ENCODE data around the gene AKAP7.

The AKAP7 gene

DNA sequence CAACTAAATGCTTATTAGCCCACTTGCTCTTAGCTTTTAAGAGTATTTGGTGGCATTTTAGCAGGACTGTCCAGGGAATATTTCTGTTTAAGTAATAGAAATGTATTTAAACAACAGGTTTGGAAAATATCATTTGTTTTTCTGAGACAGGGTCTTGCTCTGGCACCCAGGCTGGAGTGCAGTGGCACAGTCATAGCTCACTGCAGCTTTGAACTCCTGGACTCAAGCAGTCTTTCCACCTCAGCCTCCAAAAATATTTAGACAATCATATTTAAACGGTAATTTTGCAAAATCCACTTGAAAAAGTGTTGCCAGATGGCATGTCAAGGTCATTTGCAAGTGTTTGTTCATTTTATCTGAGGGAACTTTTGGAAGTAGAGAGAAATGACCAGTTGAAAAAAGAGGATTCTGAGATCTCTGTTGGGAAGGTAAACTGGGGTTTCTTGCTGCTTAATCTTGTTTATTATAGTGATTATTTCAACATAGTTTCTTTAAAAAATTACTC, 25.0 kb downstream of the AKAP7 start (continued):
- no peak for TF ChIP-seq ZNF423 (tag by site-specific recombination; IDR thresholded peaks at IDR 0.05)
- TF ChIP-seq ZNF624 (tag by site-specific recombination; IDR thresholded peaks at IDR 0.05): no peak
- TF ChIP-seq, protein P1, sequence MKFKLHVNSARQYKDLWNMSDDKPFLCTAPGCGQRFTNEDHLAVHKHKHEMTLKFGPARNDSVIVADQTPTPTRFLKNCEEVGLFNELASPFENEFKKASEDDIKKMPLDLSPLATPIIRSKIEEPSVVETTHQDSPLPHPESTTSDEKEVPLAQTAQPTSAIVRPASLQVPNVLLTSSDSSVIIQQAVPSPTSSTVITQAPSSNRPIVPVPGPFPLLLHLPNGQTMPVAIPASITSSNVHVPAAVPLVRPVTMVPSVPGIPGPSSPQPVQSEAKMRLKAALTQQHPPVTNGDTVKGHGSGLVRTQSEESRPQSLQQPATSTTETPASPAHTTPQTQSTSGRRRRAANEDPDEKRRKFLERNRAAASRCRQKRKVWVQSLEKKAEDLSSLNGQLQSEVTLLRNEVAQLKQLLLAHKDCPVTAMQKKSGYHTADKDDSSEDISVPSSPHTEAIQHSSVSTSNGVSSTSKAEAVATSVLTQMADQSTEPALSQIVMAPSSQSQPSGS (tag by site-specific recombination; IDR thresholded peaks at IDR 0.05; ENCODE audit: low read depth): no peak
- no peak for TF ChIP-seq TRIM28 (IDR thresholded peaks at IDR 0.05; ENCODE audit: borderline replicate concordance, low read length)
- TF ChIP-seq, protein P2, sequence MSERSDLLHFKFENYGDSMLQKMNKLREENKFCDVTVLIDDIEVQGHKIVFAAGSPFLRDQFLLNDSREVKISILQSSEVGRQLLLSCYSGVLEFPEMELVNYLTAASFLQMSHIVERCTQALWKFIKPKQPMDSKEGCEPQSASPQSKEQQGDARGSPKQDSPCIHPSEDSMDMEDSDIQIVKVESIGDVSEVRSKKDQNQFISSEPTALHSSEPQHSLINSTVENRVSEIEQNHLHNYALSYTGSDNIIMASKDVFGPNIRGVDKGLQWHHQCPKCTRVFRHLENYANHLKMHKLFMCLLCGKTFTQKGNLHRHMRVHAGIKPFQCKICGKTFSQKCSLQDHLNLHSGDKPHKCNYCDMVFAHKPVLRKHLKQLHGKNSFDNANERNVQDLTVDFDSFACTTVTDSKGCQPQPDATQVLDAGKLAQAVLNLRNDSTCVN (tag by site-specific recombination; optimal IDR thresholded peaks at IDR 0.05): no peak
- no peak for TF ChIP-seq HOXC10 (CRISPR knock-in tag; IDR thresholded peaks at IDR 0.05)
- no peak for TF ChIP-seq ZNF529 (tag by site-specific recombination; IDR thresholded peaks at IDR 0.05; ENCODE audit: insufficient replicate concordance)
- TF ChIP-seq FEZF1 (tag by site-specific recombination; IDR thresholded peaks at IDR 0.05): no peak
- no peak for TF ChIP-seq KLF7 (tag by site-specific recombination; IDR thresholded peaks at IDR 0.05; ENCODE audit: borderline replicate concordance)
- no peak for TF ChIP-seq ZFP41 (tag by site-specific recombination; IDR thresholded peaks at IDR 0.05; ENCODE audit: borderline replicate concordance)
- TF ChIP-seq, protein P3, sequence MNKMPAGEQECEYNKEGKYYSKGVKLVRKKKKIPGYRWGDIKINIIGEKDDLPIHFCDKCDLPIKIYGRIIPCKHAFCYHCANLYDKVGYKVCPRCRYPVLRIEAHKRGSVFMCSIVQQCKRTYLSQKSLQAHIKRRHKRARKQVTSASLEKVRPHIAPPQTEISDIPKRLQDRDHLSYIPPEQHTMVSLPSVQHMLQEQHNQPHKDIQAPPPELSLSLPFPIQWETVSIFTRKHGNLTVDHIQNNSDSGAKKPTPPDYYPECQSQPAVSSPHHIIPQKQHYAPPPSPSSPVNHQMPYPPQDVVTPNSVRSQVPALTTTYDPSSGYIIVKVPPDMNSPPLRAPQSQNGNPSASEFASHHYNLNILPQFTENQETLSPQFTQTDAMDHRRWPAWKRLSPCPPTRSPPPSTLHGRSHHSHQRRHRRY (tag by site-specific recombination; IDR thresholded peaks at IDR 0.05): no peak
- no peak for TF ChIP-seq ZNF571 (tag by site-specific recombination; IDR thresholded peaks at IDR 0.05)
- TF ChIP-seq ZNF544 (tag by site-specific recombination; IDR thresholded peaks at IDR 0.05): no peak

DNA sequence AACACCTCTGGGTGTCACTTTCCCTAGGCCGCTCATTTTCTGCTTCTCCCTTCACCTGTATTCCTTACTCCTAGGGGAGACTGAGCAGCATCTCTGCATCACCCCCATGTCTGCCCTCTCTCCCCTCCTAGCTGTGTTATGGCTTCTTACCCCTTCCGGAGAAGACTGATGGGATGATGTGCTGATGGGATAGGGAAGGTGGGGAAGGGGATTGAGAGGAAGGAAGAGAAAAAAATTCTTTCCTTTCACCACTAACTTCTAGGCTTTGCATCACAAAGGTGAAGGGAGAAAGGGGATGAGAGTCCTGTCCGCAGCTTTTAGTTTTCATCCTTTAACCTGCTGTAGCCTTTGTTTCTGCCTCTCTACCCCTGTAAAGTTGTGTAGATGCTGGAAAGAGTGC, 26.7 kb downstream of the AKAP7 start:
- no peak overlapping the region for H3K27ac ChIP-seq (ENCODE audit: extremely low read depth, low read depth, low read length)
- H3K4me3 ChIP-seq (ENCODE audit: low read depth, low read length): no peak overlapping the region
- ChIA-PET CTCF (interaction anchor here (0.6 to 1.2 kb wide), 3 partner anchors 16 to 277 kb away, joined by 3 to 8 read pairs (median 4); no protein-coding TSS in a partner anchor), POLR2A (no interaction called here)
- H3K9me3 ChIP-seq (ENCODE audit: control insufficient read depth, insufficient read depth, low read depth, low read length): no peaks in the 10 kb centered on the region
- peaks cover 6% of the 10 kb centered on the region for H3K4me1 ChIP-seq (ENCODE audit: control insufficient read depth, insufficient read depth, low read length)
- H3K36me3 ChIP-seq (ENCODE audit: control insufficient read depth in 2 of 2, insufficient read depth in 1 of 2, low read length in 2 of 2): peaks cover 0 to 4% of the 10 kb centered on the region in 2 experiments; a peak in 1 of 3 replicates
- TF ChIP-seq, protein P4, sequence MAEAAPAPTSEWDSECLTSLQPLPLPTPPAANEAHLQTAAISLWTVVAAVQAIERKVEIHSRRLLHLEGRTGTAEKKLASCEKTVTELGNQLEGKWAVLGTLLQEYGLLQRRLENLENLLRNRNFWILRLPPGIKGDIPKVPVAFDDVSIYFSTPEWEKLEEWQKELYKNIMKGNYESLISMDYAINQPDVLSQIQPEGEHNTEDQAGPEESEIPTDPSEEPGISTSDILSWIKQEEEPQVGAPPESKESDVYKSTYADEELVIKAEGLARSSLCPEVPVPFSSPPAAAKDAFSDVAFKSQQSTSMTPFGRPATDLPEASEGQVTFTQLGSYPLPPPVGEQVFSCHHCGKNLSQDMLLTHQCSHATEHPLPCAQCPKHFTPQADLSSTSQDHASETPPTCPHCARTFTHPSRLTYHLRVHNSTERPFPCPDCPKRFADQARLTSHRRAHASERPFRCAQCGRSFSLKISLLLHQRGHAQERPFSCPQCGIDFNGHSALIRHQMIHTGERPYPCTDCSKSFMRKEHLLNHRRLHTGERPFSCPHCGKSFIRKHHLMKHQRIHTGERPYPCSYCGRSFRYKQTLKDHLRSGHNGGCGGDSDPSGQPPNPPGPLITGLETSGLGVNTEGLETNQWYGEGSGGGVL (tag by site-specific recombination; IDR thresholded peaks at IDR 0.05): no peak
- TF ChIP-seq, protein P5, sequence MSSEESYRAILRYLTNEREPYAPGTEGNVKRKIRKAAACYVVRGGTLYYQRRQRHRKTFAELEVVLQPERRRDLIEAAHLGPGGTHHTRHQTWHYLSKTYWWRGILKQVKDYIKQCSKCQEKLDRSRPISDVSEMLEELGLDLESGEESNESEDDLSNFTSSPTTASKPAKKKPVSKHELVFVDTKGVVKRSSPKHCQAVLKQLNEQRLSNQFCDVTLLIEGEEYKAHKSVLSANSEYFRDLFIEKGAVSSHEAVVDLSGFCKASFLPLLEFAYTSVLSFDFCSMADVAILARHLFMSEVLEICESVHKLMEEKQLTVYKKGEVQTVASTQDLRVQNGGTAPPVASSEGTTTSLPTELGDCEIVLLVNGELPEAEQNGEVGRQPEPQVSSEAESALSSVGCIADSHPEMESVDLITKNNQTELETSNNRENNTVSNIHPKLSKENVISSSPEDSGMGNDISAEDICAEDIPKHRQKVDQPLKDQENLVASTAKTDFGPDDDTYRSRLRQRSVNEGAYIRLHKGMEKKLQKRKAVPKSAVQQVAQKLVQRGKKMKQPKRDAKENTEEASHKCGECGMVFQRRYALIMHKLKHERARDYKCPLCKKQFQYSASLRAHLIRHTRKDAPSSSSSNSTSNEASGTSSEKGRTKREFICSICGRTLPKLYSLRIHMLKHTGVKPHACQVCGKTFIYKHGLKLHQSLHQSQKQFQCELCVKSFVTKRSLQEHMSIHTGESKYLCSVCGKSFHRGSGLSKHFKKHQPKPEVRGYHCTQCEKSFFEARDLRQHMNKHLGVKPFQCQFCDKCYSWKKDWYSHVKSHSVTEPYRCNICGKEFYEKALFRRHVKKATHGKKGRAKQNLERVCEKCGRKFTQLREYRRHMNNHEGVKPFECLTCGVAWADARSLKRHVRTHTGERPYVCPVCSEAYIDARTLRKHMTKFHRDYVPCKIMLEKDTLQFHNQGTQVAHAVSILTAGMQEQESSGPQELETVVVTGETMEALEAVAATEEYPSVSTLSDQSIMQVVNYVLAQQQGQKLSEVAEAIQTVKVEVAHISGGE (tag by site-specific recombination; conservative IDR thresholded peaks at IDR 0.05; ENCODE audit: low read depth): no peak
- TF ChIP-seq IKZF3 (tag by site-specific recombination; IDR thresholded peaks at IDR 0.05) (no peak), ZBTB17 (tag by site-specific recombination; IDR thresholded peaks at IDR 0.05) (no peak), ZNF624 (tag by site-specific recombination; IDR thresholded peaks at IDR 0.05) (no peak), ZNF660 (tag by site-specific recombination; IDR thresholded peaks at IDR 0.05) (no peak), ZNF530 (tag by site-specific recombination; IDR thresholded peaks at IDR 0.05; ENCODE audit: low read depth) (no peak), KLF7 (tag by site-specific recombination; IDR thresholded peaks at IDR 0.05; ENCODE audit: borderline replicate concordance) (no peak), ZNF138 (tag by site-specific recombination; IDR thresholded peaks at IDR 0.05; ENCODE audit: borderline replicate concordance) (no peak), ZNF214 (tag by site-specific recombination; IDR thresholded peaks at IDR 0.05; ENCODE audit: borderline replicate concordance) (no peak)
- TF ChIP-seq, protein P6, sequence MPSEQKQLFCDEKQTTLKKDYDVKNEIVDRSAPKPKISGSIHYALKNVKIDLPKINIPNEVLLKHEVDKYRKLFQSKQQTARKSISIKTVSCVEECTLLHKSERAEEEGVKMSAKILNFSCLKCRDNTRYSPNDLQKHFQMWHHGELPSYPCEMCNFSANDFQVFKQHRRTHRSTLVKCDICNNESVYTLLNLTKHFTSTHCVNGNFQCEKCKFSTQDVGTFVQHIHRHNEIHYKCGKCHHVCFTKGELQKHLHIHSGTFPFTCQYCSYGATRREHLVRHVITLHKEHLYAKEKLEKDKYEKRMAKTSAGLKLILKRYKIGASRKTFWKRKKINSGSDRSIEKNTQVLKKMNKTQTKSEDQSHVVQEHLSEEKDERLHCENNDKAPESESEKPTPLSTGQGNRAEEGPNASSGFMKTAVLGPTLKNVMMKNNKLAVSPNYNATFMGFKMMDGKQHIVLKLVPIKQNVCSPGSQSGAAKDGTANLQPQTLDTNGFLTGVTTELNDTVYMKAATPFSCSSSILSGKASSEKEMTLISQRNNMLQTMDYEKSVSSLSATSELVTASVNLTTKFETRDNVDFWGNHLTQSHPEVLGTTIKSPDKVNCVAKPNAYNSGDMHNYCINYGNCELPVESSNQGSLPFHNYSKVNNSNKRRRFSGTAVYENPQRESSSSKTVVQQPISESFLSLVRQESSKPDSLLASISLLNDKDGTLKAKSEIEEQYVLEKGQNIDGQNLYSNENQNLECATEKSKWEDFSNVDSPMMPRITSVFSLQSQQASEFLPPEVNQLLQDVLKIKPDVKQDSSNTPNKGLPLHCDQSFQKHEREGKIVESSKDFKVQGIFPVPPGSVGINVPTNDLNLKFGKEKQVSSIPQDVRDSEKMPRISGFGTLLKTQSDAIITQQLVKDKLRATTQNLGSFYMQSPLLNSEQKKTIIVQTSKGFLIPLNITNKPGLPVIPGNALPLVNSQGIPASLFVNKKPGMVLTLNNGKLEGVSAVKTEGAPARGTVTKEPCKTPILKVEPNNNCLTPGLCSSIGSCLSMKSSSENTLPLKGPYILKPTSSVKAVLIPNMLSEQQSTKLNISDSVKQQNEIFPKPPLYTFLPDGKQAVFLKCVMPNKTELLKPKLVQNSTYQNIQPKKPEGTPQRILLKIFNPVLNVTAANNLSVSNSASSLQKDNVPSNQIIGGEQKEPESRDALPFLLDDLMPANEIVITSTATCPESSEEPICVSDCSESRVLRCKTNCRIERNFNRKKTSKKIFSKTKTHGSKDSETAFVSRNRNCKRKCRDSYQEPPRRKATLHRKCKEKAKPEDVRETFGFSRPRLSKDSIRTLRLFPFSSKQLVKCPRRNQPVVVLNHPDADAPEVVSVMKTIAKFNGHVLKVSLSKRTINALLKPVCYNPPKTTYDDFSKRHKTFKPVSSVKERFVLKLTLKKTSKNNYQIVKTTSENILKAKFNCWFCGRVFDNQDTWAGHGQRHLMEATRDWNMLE (tag by site-specific recombination; conservative IDR thresholded peaks at IDR 0.05; ENCODE audit: low read depth): no peak
